Endodermal cell (in vitro differentiated cells): ENCODE results near the gene PNMA6E. TPM values are rescaled to one million over a fixed set of nuclear protein-coding genes. Genes with fewer than 3 reads are reported as not detected.

Experiments used
- DNase-seq: peaks from one replicate; pipeline ENCODE4 v3.0.0-alpha.2; 2017
- H3K27ac ChIP-seq: 2 replicates; pipeline ENCODE4 v1.5.1; 2013; ENCODE audit warnings: mild to moderate bottlenecking, low read depth, low read length, moderate library complexity
- H3K27me3 ChIP-seq: 2 replicates; pipeline ENCODE4 v1.6.1; 2013; ENCODE audit warnings: mild to moderate bottlenecking, low read length, moderate library complexity; ENCODE audit not compliant: insufficient read depth, control insufficient read depth, poor library complexity, severe bottlenecking
- H3K36me3 ChIP-seq: 2 replicates; pipeline ENCODE4 v1.7.0; 2013; ENCODE audit warnings: mild to moderate bottlenecking, low read length, moderate library complexity; ENCODE audit not compliant: control insufficient read depth, insufficient read depth
- H3K4me1 ChIP-seq: one replicate; pipeline ENCODE4 v1.7.0; 2013; ENCODE audit warnings: low read length; ENCODE audit not compliant: control insufficient read depth, insufficient read depth
- H3K4me3 ChIP-seq: 2 replicates; pipeline ENCODE4 v1.5.1; 2013; ENCODE audit warnings: mild to moderate bottlenecking, low read length, moderate library complexity
- H3K9ac ChIP-seq: 2 replicates; pipeline ENCODE4 v1.6.1; 2013; ENCODE audit warnings: mild to moderate bottlenecking, low read length, moderate library complexity; ENCODE audit not compliant: poor library complexity, severe bottlenecking; ENCODE audit errors: extremely low read depth
- H3K9me3 ChIP-seq: 2 replicates; pipeline ENCODE4 v1.6.1; 2013; ENCODE audit warnings: mild to moderate bottlenecking, low read length, moderate library complexity; ENCODE audit not compliant: control insufficient read depth
- H3K27ac Mint-ChIP-seq: 2 replicates; pipeline ENCODE4 v1.8.0; 2020; ENCODE audit warnings: mixed read lengths
- H3K27me3 Mint-ChIP-seq: 2 replicates; pipeline ENCODE4 v1.8.0; 2021; ENCODE audit warnings: mild to moderate bottlenecking, mixed read lengths; ENCODE audit not compliant: insufficient read depth
- H3K36me3 Mint-ChIP-seq: 2 replicates; pipeline ENCODE4 v1.8.0; 2020; ENCODE audit warnings: low read depth, mixed read lengths
- H3K4me1 Mint-ChIP-seq: 2 replicates; pipeline ENCODE4 v1.8.0; 2020; ENCODE audit warnings: mixed read lengths
- H3K4me3 Mint-ChIP-seq: 2 replicates; pipeline ENCODE4 v1.8.0; 2020; ENCODE audit warnings: mild to moderate bottlenecking, moderate library complexity, mixed read lengths
- H3K9me3 Mint-ChIP-seq: 2 replicates; pipeline ENCODE4 v1.8.0; 2020; ENCODE audit warnings: mild to moderate bottlenecking, mixed read lengths
- CTCF ChIP-seq: fragments of 200-600 bp; sonication (generic); conservative IDR thresholded peaks from 2 replicates; pipeline ENCODE4 v1.5.0; 2021; ENCODE audit warnings: antibody characterized with exemption, mild to moderate bottlenecking
- WGBS, 2 experiments: methylation state at CpG; one replicate each; pipeline versions ENCODE4 v1.1.5 to v1.1.7; 2013; ENCODE audit warnings: missing lambda C conversion rate in 2 of 2, mixed read lengths in 1 of 2; ENCODE audit not compliant: insufficient coverage in 1 of 2, insufficient read length in 1 of 2; 5-methylcytosine and 5-hydroxymethylcytosine counted together
- total RNA-seq, 2 donors: library from RNA; stranded (reverse); fragmentation: NEBNext Ultra II Directional in 1 of 2; extraction: Animal tissue kit (Norgen Biotek cat#: 25700) in 1 of 2; gene quantifications; 2 replicates in 1 of 2; 3 replicates in 1 of 2; pipeline ENCODE4 v1.2.1, GENCODE V29; 2021

PNMA6E gene
- total RNA-seq, 2 donors from 2014 or later, result not detected

GRCh38 chrX:153435845-153436244 is 34.7 kb upstream of the PNMA6E start:
- no peaks in the 10 kb centered on the region for H3K36me3 Mint-ChIP-seq
- TF ChIP-seq CTCF, result no peak
- WGBS, 2 experiments, result 80% methylated on average over 1 of the region's 3 CpGs; no CpG with 5 or more reads in 1 of the 2 experiments

GRCh38 chrX:153434801-153435200 is 33.7 kb upstream of the PNMA6E start:
- H3K27ac Mint-ChIP-seq, result no peak overlapping the region
- H3K9me3 Mint-ChIP-seq, result peaks cover 69% of the 10 kb centered on the region
- no peak overlapping the region for H3K4me3 Mint-ChIP-seq
- H3K9ac ChIP-seq, result no peak overlapping the region
- no peak for DNase-seq
- WGBS, 2 experiments, result 91 to 100% methylated on average over 2 to 8 of the region's 8 CpGs
- no peak overlapping the region for H3K4me3 ChIP-seq
- no peaks in the 10 kb centered on the region for H3K9me3 ChIP-seq
- H3K27ac ChIP-seq, result no peak overlapping the region
- H3K27me3 Mint-ChIP-seq, result no peaks in the 10 kb centered on the region
- no peaks in the 10 kb centered on the region for H3K4me1 Mint-ChIP-seq
- no peak for TF ChIP-seq CTCF
- no peaks in the 10 kb centered on the region for H3K4me1 ChIP-seq
- H3K36me3 ChIP-seq, result no peaks in the 10 kb centered on the region
- no peaks in the 10 kb centered on the region for H3K27me3 ChIP-seq
- no peaks in the 10 kb centered on the region for H3K36me3 Mint-ChIP-seq

More at GRCh38 chrX:153435845-153436244, 34.7 kb upstream of the PNMA6E start:
- Histone ChIP-seq H3K36me3 (no peaks in the 10 kb centered on the region), H3K9me3 (no peaks in the 10 kb centered on the region), H3K4me3 (no peak overlapping the region), H3K27me3 (no peaks in the 10 kb centered on the region), H3K27ac (no peak overlapping the region), H3K9ac (no peak overlapping the region), H3K4me1 (no peaks in the 10 kb centered on the region)
- no peak overlapping the region for H3K27ac Mint-ChIP-seq
- H3K4me3 Mint-ChIP-seq, result no peak overlapping the region
- H3K9me3 Mint-ChIP-seq, result peaks cover 73% of the 10 kb centered on the region
- no peaks in the 10 kb centered on the region for H3K27me3 Mint-ChIP-seq
- DNase-seq, result no peak
- H3K4me1 Mint-ChIP-seq, result no peaks in the 10 kb centered on the region

- no peaks in the 10 kb centered on the region for H3K36me3 Mint-ChIP-seq
- no peaks in the 10 kb centered on the region for H3K27me3 ChIP-seq
- H3K4me3 Mint-ChIP-seq, result no peak overlapping the region
- no peaks in the 10 kb centered on the region for H3K4me1 Mint-ChIP-seq
- H3K4me3 ChIP-seq, result no peak overlapping the region
- H3K27me3 Mint-ChIP-seq, result no peaks in the 10 kb centered on the region
- H3K9me3 ChIP-seq, result no peaks in the 10 kb centered on the region
- H3K36me3 ChIP-seq, result no peaks in the 10 kb centered on the region
- 80 to 90% methylated on average over 3 to 17 of the region's 17 CpGs for WGBS, 2 experiments
- no peak overlapping the region for H3K9ac ChIP-seq
- no peak for DNase-seq
- no peaks in the 10 kb centered on the region for H3K4me1 ChIP-seq
- no peak overlapping the region for H3K27ac Mint-ChIP-seq
- TF ChIP-seq CTCF, result no peak
- H3K9me3 Mint-ChIP-seq, result peaks cover 70% of the 10 kb centered on the region
- no peak overlapping the region for H3K27ac ChIP-seq
Measured at GRCh38 chrX:153433781-153434285, 32.7 kb upstream of the PNMA6E start.
